Esophagus (tissue), 2 donors: Measurements from ENCODE around the gene C1GALT1C1. TPM values are rescaled to one million over a fixed set of nuclear protein-coding genes. Genes with fewer than 3 reads are reported as not detected.
A peak's percentile ranks its signal among the peaks of the same experiment; 100 is the strongest.
"Not testable (repeated sequence)": the region's sequence is repeated elsewhere in the genome, so short reads cannot be mapped to it uniquely, and the experiment has no call there.

Experiments
- H3K27ac ChIP-seq, 2 donors: one replicate each; pipeline ENCODE4 v1.5.1; 2013; ENCODE audit warnings: low read depth in 2 of 2, mild to moderate bottlenecking in 2 of 2, inconsistent platforms in 1 of 2, low read length in 1 of 2, moderate library complexity in 1 of 2
- H3K27me3 ChIP-seq, 2 donors: one replicate each; pipeline ENCODE4 v1.6.1; 2013; ENCODE audit warnings: low read length in 2 of 2, control low read depth in 1 of 2, mild to moderate bottlenecking in 1 of 2; ENCODE audit not compliant: insufficient read depth in 2 of 2, control insufficient read depth in 1 of 2
- H3K36me3 ChIP-seq, 2 donors: one replicate each; pipeline ENCODE4 v1.6.1; 2013; ENCODE audit warnings: low read length in 1 of 2; ENCODE audit not compliant: control insufficient read depth in 2 of 2, insufficient read depth in 2 of 2
- H3K4me1 ChIP-seq, 2 donors: one replicate each; pipeline ENCODE4 v1.6.1; 2013; ENCODE audit warnings: low read length in 1 of 2; ENCODE audit not compliant: control insufficient read depth in 2 of 2, insufficient read depth in 2 of 2
- H3K4me3 ChIP-seq, 2 donors: one replicate each; pipeline ENCODE4 v1.5.1; 2013; ENCODE audit warnings: low read length in 2 of 2, mild to moderate bottlenecking in 2 of 2, low read depth in 1 of 2, moderate library complexity in 1 of 2
- H3K9me3 ChIP-seq, 2 donors: one replicate each; pipeline ENCODE4 v1.6.1; 2013; ENCODE audit warnings: mild to moderate bottlenecking in 2 of 2, low read depth in 1 of 2, low read length in 1 of 2, moderate library complexity in 1 of 2; ENCODE audit not compliant: control insufficient read depth in 2 of 2, insufficient read depth in 1 of 2
- WGBS, 2 donors: extraction: QIAGEN DNeasy Blood & Tissue Kit; methylation state at CpG; one replicate each; pipeline ENCODE4 v1.1.7; 2013; 5-methylcytosine and 5-hydroxymethylcytosine counted together
- polyA plus RNA-seq, 2 donors: library from polyadenylated mRNA; stranded (reverse); fragments of 200-250 nt; gene quantifications; one replicate each; pipeline ENCODE4 v1.2.3, GENCODE V29; 2013
- donor health status: healthy with polysubstance abuse.
- donor health status: Bipolar disorder and iron deficiency.

C1GALT1C1 gene
- 10 to 100 TPM; 13.2 to 15.0 TPM for polyA plus RNA-seq

- Histone ChIP-seq H3K9me3 (no peaks in the 10 kb centered on the region), H3K36me3 (no peaks in the 10 kb centered on the region), H3K4me1 (no peaks in the 10 kb centered on the region), H3K27ac (peak within 1 kb of the TSS; percentile 96 to 98), H3K27me3 (no peaks in the 10 kb centered on the region), H3K4me3 (peak within 1 kb of the TSS; percentile 81 to 83)
- 0 to 31% methylated on average over 59 to 68 of the region's 68 CpGs for WGBS, 2 donors
These were observed at the start of gene C1GALT1C1 for GRCh38 chrX:120629667-120630537. Gene C1GALT1C1, minus strand, starts transcription at chrX:120630054. Its CDS starts 2,888 bp downstream, at chrX:120627166.

GRCh38 chrX:120677004-120677652, 47.3 kb upstream of the C1GALT1C1 start:
- Histone ChIP-seq H3K27ac (no peak overlapping the region), H3K9me3 (no peaks in the 10 kb centered on the region), H3K36me3 (no peaks in the 10 kb centered on the region), H3K4me3 (no peak overlapping the region), H3K4me1 (no peaks in the 10 kb centered on the region), H3K27me3 (no peaks in the 10 kb centered on the region)
- WGBS, 2 donors: 52 to 86% methylated on average over 2 of the region's 2 CpGs

- peak overlapping the region in 1 of 2 donors; percentile 28 for H3K27ac ChIP-seq
- WGBS, 2 donors: 82 to 88% methylated on average over 4 of the region's 4 CpGs
- no peaks in the 10 kb centered on the region for H3K27me3 ChIP-seq
- H3K4me3 ChIP-seq: no peak overlapping the region
- H3K4me1 ChIP-seq: no peaks in the 10 kb centered on the region
- no peaks in the 10 kb centered on the region for H3K36me3 ChIP-seq
- no peaks in the 10 kb centered on the region for H3K9me3 ChIP-seq
These were observed 43.1 kb upstream of the C1GALT1C1 start for GRCh38 chrX:120672841-120673530.

DNA sequence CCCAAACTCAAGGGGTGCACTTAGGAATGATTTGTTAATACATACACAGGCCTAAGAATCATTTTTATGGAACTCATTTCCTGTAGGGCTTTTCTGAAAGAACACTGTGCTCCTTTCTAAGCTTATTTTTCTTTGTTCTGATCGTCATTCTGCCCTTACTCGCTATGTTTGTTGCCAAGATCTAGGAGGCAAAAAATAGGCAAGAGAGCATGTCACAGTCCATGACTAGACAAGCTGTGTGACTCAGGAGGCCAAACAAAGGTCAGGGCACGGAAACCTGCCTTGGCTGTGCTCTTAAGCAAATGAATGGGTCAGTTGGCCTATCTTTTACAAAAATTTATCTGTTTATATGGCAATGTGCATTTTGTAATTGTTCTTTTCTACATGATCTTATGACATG, 42.5 kb upstream of the C1GALT1C1 start:
- H3K4me1 ChIP-seq: no peaks in the 10 kb centered on the region
- H3K9me3 ChIP-seq: no peaks in the 10 kb centered on the region
- peak overlapping the region in 1 of 2 donors; percentile 39 for H3K27ac ChIP-seq
- 31 to 36% methylated on average over 3 of the region's 3 CpGs for WGBS, 2 donors
- no peak overlapping the region for H3K4me3 ChIP-seq
- H3K36me3 ChIP-seq: no peaks in the 10 kb centered on the region
- no peaks in the 10 kb centered on the region for H3K27me3 ChIP-seq

DNA sequence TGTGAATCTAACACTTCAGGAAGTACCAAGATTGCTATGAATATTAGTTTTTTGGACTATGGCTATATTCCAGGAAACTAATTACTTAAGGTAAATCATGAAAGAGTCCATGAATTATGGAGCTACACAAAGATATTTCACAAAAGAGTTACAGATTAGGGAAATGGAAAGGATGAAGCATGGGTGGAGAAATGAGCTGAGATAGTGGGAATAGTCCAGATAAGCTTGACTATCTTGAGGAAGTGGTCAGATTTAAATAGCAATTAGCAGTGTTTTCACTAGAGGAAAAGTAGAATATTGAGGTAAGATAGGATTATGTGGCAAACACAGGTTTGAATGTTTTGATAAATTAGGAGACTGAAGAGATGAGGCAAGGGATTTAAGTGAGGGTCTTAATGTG, 42.1 kb upstream of the C1GALT1C1 start:
- Histone ChIP-seq H3K36me3 (no peaks in the 10 kb centered on the region), H3K9me3 (no peaks in the 10 kb centered on the region), H3K27ac (peak overlapping the region in 1 of 2 donors; percentile 39), H3K4me1 (no peaks in the 10 kb centered on the region), H3K27me3 (no peaks in the 10 kb centered on the region), H3K4me3 (no peak overlapping the region)

DNA sequence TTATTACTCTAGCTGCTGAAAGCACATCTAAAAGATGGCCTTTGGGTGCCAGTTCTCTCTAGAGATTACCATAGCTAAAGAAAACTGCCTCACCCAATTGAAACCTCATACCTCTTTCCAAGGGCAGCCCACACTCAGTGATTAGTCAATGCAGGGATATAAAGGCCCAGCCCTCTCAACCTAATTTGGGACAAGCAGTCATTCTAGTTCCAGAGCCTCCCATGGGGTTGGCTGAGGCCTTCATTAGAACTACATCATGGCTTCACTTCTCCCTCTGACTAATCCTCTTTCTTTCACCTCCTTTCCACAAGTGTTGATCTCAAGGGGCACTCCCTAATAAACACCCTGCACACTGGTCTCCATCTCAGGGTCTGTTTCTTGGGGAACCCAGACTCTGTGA, 38.5 kb upstream of the C1GALT1C1 start:
- Histone ChIP-seq H3K9me3 (no peaks in the 10 kb centered on the region), H3K27me3 (no peaks in the 10 kb centered on the region), H3K27ac (no peak overlapping the region), H3K4me3 (no peak overlapping the region), H3K36me3 (no peaks in the 10 kb centered on the region), H3K4me1 (no peaks in the 10 kb centered on the region)

- WGBS, 2 donors: 92% methylated on average over 4 of the region's 4 CpGs
- not testable (repeated sequence) for H3K9me3 ChIP-seq, H3K4me1 ChIP-seq, H3K4me3 ChIP-seq, H3K27ac ChIP-seq, H3K36me3 ChIP-seq, H3K27me3 ChIP-seq
These were observed 34.7 kb upstream of the C1GALT1C1 start for GRCh38 chrX:120664535-120664934.

DNA sequence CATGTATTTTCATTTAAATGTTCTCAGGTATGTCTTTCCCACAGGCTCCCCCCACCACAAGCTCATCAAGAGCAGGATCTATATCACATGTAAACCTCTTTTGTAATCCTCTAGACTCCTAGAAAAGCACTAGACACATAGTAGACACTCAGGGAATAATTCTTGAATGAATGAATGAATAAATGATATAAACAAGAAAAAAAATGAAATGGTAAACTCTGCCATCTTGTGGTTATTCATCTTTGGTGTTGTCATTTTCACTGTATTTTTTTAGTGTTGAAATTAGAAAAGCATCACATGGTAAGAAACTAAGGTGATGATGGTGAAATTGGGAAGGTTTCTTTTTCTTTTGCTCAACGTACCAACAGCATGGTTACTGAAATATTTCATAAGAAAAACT, 34.2 kb upstream of the C1GALT1C1 start:
- H3K27me3 ChIP-seq: no peaks in the 10 kb centered on the region
- WGBS, 2 donors: 39 to 53% methylated on average over 1 of the region's 1 CpG
- H3K4me3 ChIP-seq: no peak overlapping the region
- no peaks in the 10 kb centered on the region for H3K4me1 ChIP-seq
- no peak overlapping the region for H3K27ac ChIP-seq
- H3K9me3 ChIP-seq: no peaks in the 10 kb centered on the region
- no peaks in the 10 kb centered on the region for H3K36me3 ChIP-seq

DNA sequence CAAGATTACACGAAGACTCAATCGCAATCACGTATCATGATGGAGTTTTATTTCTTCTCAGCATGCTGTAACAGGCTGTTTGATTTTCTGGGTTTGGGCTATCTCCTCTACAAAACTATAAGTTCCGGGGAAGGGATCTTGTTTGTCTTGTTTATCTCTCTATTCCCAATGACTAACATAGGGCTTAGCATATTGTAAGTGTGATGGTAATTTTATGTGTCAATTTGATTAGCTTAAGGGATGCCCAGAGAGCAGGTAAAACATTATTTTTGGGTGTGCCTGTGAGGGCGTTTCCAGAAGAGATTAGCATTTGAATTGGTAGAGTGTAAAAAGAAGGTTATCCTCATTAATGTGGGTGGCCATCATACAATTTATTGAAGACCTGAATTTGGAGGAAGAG, 32.8 kb upstream of the C1GALT1C1 start:
- no peaks in the 10 kb centered on the region for H3K9me3 ChIP-seq
- peak overlapping the region; percentile 28 to 54 for H3K27ac ChIP-seq
- no peaks in the 10 kb centered on the region for H3K4me1 ChIP-seq
- H3K36me3 ChIP-seq: no peaks in the 10 kb centered on the region
- no peaks in the 10 kb centered on the region for H3K27me3 ChIP-seq
- WGBS, 2 donors: 68 to 73% methylated on average over 5 of the region's 5 CpGs
- H3K4me3 ChIP-seq: no peak overlapping the region
